Pulmonary artery endothelial cell (primary cell): ENCODE data around the gene LRRC51. TPM values are rescaled to one million over a fixed set of nuclear protein-coding genes. Genes with fewer than 3 reads are reported as not detected.
"Not testable (repeated sequence)": the region's sequence is repeated elsewhere in the genome, so short reads cannot be mapped to it uniquely, and the experiment has no call there.

Experiments used
- DNase-seq: peaks from one replicate; pipeline ENCODE4 v3.0.0-alpha.2; 2011; ENCODE audit warnings: low read depth, low spot score
- total RNA-seq: library from RNA; depleted of rRNA; stranded (reverse); fragments of >200 nt; gene quantifications from 2 replicates; pipeline ENCODE4 v1.2.3, GENCODE V29; 2014

The LRRC51 gene
- total RNA-seq, 1 donor from 2014 or later, result 2.6 TPM

DNA sequence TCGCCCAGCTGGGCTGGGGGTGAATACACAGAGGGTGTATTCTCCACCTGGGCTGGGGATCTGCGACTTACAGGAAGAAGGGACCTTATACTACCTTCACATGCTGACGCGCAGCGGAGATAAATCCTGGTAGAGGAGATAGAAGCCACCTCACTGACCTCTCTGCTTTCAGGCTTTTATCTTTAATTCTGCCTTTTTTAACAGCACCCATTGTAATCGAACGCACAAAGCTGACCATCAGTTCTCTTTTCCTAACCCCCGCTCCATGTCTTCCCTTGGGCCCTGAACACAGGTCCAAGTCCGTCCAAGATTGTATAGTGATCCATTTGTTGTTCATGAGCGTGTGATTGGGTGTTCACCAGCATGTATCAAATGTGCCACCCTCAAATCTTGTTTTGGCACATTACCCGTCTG lies 23.1 kb downstream of the LRRC51 start:
- DNase-seq, result no peak

DNA sequence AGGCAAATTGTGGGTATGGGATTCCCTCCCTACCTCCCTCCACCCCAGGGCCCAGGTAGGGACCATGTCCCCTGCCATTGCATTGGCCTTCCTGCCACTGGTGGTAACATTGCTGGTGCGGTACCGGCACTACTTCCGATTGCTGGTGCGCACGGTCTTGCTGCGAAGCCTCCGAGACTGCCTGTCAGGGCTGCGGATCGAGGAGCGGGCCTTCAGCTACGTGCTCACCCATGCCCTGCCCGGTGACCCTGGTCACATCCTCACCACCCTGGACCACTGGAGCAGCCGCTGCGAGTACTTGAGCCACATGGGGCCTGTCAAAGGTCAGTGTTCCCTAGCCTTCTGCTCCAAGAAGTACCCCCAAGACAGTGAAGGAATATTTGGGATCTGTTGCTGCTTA lies 25.2 kb downstream of the LRRC51 start, which contains the start of gene TOMT:
TSS of gene TOMT (plus strand) at position 37 of the 400 bp plus-strand sequence. CDS start at position 65, 28 bp downstream.
- no peak for DNase-seq

DNA sequence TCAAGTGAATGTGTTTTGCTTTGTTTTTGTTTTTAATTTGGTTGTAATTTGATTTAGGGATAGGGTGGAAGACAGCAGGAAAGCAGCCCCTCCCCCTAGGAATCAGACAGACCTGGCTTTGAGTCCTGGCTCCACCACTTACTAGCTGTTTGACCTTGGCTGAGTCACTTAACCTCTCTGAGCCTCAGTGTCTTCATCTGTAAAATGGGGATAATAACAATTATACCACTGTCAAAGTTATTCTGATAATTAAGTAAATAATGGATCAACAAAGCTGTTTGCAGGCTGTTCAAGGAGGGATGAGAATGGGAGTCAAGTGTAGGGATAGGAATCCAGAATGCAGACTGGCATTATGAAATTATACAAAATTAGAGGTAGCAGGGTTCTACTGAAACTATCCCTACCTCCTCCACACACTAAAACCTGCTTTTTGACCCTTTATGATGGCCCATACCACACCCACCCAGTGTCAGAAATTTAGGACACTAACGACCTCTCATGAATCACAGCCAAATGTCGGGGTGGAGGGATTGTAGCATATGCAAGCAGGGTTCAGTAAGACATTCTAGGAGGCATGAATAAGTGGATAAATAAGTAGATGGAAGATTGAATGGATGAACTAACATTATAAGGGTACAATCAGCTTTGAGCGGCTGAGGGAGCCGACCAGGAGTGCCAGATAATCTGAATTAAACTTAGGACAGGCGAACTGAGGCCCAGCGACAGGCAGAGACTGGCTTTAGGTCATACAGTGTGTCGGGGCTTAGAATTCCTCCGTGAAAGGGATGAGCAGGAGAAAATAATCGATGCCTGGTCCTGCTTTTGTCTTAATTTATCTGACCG lies 30.9 kb downstream of the LRRC51 start:
- DNase-seq, result no peak

DNA sequence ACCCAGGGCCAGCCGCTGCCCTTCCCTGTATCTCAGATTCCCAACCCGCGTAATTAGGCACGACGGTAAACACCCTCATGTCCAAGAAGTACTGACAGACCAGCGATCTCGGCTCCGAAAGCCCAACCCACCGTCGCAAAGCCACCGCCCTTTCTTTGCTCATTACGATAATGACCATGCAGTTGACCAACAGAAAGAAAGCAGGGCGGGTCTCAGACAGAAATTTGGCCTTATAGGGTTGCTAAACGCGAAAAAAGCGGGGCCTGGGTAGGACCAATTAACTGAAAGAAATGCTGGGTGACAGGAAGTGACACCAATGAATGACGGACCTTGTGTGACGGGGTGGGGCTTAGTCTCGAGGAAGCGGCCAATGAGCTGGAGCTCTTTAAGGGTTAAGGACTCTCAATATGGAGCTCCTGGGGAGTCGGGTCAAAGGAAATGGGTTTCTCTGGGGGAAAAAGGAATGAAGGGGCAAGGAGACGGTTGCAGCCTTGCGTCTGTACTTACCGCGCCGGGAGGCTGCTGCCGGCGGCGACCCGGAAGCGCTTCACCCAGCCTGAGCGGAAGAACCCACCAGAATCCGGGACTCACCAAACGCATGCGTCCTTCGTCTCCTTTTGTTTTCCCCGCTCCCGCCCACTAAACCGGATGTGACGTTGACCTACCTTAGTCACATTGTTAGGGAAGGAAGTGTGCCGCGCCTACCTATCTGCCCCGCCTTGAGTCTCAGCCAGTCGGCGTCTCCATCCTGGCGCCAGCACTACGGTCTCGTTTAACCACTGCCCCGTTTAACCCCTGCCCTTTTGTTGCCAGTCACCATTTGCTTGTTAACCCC lies 31.7 kb downstream of the LRRC51 start, which contains the start of gene ANAPC15:
TSS of gene ANAPC15 (minus strand) at position 553 of the 835 bp plus-strand sequence. CDS start 1,419 bp downstream, outside the sequence.
- peak; percentile 99 for DNase-seq

DNA sequence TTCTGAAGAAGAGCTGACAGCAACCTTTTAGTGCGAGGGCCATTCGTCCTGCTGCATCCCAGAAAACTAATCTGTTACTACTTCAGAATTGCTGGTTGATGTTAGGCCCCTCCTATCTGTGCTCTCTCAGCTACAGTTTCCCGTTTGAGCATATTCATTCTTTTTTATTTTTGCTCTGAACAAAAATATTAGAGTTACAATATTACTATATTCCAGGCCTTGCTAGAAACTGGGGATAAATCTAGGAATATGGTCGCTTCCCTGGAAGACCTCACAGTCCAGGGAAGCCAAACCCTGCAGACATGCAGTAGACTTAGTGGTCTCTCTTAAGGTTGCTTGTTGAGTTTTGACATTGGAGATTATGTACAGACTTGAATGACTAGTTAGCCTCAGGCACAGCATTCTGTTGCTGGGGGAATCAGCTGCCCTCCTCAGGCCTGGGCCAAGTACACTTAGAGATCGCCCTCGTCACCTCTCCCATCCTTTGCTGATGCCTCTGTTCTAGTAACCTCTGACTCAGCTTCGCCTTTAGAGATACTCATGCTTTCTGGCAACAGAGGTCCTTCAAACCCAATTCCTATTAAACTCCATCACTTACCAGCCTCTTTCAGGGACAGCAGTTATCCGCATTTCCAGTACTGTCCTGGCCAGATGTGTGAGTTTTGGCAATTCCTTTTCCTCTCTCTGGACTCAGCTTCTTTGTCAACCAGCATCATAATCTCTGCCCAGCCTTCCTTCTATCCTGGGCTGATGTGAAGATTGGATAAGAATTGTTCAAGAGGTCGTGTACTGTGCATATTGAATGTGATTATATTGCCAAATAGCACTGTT lies 32.5 kb downstream of the LRRC51 start:
- no peak for DNase-seq

DNA sequence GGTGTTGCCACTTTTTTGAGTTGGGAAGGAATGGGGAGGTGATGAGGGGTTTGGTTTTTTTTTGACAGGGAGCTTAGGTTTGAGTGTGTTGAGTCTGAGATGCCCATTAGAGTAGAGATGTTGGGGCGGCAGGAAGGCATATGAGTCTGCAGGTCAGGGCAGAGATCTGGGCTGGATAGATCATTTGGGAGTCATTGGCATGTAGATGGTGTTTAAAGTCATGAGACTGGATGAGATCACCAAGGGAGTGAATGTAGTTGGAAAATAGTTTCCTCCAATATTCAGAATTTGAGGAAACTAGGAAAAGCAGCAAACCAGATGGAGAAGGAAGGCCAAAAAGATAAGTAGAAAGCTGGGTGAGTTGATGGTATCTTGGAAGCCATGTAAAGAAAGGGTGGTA lies 33.9 kb downstream of the LRRC51 start:
- DNase-seq, result no peak

DNA sequence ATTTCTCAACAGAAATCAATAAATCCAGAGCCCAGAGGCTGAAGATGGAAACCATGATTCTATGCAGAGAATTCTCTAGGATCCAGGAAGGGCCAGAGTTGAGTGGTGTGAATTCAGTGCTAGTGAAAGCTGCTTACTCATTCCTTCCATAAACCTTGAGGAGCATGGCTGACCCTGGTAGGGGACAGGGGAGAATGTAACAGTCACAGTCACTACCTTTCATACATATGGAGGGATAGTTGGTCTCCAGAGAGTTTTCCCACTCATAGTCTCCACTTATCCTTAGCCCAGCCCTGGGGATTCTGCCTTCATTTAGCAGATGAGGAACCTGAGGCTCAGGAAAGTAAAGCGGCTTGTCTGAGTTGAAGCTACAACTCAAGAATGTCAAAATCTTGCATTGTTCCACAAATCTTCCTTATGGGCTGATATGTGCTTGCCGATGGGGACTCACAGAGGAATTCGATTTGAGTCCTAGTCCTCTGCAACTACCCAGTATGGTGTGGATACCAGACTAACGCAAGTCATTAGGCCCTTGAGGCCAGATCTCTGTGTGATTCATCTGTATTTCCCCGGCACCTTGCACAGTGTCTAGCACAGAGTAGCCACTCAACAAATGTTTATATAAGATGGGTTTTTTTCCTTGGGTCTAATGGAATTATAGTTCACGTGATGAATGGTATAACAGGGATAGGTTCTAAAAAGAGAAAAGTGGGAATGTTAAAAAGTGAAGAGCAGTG lies 35.5 kb downstream of the LRRC51 start:
- DNase-seq, result no peak

DNA sequence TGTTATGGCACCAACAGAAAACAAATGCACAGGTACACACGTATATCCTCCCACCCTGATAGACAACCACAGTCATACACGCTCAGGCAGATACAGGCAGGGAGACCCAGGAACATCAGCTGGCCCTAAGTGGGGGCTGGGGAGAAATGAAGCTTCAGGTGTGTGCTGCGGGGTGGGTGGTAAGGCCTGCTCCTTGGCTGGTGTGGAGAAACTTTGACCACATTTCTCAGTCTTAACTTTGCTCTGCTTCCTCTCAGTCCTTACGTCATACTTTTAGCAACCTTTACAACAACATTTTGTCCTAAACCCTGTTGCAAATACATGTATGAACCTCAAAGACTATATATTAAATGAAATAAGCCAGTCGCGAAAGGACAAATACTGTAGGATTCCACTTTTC lies 38.5 kb downstream of the LRRC51 start:
- no peak for DNase-seq

DNA sequence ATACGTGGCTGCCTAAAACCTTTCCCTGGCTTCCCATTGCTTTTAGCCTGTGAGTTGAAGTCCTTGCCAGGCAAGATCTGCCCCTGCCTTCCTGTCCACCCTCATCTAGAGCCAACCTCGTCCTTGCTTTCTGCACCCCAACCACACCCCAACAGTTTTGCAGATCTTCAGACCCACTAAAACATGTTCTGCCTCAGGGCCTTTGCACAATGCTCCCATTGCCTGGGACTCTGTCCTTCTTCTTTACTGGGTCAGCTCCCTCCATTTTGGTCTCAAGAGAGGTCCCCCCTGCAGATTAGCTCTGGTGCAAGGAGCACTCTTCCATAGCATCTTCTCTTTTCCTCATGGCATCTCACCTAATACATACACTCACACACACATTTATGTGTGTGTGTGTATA lies 40.3 kb downstream of the LRRC51 start:
- no peak for DNase-seq

DNA sequence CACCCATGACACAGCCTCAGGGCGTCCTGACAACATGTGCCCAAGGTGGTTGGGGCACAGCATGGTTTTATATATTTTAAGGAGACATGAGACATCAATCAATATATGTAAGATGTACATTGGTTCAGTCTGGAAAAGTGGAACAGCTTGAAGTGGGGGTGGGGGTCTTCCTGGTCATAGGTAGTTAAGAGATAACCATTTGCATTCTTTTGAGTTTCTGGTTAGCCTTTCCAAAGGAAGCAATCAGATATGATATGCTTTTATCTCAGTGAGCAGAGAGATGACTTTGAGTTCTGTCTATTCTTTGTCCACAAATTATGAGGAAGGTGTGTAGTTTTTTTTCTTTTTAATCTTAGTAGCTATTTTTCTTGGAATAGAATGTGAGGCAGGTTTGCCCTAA lies 42.0 kb downstream of the LRRC51 start:
- no peak for DNase-seq

DNA sequence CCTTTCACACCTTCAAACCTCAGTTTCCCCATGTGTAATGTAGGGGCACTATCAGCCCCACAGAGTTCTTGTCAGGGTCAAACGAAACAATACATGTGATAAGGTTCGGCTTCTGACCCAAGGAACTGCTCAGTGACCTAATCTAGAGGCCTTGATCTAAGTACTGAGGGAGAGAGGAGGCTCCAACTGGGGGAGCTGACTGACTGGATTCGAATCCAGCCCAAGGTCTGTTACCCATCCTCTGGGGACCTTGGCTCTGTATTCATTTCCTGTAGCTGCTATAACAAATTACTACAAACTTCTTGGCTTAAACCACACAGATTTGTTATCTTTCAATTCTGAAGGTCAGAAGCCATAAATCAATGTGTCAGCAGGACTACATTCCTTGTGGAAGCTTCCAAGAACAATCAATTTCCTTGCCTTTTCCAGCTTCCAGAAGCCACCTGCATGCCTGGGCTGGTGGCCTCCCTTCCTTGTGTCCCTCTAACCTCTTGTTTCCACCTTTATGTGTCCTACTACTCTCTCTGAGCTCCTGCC lies 42.5 kb downstream of the LRRC51 start:
- DNase-seq, result no peak

DNA sequence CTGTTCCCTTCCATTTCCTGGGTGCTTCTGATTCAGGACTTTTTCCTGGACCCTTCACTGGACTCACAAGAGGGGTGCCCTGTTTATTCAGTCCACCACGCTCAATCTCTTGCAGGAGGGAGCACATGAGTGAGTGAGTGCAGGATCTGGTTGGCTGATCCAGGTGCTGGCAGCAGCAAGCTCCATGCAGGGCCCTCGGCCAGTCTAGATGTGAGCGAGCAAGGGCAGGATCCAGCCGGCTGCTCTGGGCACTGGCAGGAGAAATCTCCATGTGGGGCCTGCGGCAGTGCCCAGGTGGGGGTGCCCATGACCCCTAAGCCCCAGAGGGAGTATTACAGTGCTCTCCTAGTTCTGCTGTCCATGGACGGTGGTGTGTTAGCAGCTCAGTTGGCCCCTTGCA lies 43.4 kb downstream of the LRRC51 start:
- no peak for DNase-seq

DNA sequence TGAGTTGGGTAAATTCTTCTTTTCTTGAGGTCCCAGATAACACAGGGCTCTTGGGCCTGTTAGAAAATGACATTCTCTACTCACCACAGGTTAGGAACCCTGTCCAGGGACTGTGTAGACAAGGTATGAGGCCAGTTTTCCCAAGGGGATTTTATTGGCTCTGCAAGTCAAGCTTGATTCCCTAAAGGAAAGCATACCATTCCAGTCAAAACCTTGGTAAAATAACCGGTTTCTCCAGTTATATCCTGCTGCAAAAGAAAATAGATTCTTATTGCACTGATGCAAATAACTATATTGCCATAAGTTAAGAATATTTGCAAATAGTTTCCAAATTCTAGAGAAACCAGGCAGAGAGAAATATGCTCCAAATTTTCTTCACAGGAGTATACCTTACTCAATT lies 45.3 kb downstream of the LRRC51 start:
- DNase-seq, result no peak

DNA sequence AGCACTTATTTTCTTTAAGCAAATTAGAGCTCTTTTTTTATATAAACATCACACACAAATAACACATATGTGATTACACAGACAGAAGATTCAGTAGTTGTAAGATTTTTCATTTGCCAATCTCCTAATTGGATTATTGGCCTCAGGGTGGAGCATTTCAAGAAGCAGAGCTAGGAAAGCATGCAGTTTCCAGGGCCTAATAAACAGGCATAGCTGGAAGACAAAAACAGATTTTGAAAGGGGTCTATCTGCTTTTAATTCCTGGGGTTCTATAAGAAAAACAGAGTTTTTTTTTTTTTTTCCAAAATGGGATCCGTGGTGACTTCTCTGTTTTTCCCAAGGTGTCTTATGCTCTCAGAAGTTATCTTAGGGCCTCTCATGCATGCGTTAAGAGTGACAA lies 47.3 kb downstream of the LRRC51 start:
- DNase-seq, result no peak

DNA sequence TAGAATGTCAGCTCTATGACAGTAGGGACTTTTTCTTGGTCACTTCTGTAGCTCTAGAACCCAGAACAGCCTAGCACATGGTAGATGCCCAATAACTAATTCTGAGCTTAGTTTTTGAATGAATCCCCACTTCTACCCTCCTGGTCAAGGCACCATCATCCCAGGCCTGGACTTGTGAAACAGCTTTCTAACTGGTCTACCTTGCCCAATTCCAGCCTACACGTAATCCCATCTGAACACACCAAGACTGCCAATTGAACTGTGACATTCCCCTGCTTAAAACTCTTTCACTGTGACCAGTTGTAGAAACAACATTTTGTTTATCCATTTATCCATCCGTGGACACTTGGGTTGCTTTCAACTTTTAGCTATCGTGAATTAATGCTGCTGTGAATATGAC lies 48.7 kb downstream of the LRRC51 start:
- DNase-seq, result no peak

DNA sequence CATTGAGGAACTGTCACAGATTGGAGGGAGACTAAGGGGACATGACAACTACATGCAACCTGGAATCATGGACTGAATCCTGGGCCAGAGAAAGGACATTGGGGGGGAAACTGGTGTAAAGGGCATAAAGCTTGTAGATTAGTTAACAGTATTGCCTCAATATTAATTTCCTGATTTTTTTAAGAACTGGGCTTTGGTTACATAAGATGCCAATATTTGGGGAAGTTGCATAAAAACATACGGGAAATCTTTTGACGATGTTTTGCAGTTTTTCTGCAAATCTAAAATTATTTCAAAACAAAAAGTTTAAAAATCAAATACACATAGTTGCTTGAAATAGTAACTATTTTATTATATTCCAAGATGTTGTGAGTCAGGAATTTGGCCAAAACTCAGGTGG lies 52.0 kb downstream of the LRRC51 start:
- no peak for DNase-seq

DNA sequence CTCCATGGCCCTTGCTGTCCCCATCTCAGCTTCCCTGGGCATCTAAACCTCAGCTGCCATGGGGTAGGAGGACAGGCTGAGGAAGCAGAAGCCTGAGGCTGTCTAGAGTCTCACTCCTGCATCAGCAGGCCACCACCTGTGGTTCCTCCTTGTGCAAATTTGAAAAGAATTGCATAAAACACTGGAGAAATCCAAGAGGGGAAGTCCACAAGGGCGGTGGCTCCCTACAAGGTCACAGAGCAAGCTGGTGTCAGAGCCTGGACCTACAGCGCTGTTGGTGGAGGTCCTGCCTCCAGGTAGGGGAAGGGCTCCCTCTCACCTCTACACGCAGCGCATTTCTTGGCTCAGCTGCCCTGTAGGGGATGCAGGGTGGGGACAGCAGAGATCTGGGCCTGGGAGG lies 54.8 kb downstream of the LRRC51 start, which contains the start of gene FOLR3:
TSS of gene FOLR3 (plus strand) at position 253 of the 400 bp plus-strand sequence. CDS start 228 bp downstream, outside the sequence.
- not testable (repeated sequence) for DNase-seq

DNA sequence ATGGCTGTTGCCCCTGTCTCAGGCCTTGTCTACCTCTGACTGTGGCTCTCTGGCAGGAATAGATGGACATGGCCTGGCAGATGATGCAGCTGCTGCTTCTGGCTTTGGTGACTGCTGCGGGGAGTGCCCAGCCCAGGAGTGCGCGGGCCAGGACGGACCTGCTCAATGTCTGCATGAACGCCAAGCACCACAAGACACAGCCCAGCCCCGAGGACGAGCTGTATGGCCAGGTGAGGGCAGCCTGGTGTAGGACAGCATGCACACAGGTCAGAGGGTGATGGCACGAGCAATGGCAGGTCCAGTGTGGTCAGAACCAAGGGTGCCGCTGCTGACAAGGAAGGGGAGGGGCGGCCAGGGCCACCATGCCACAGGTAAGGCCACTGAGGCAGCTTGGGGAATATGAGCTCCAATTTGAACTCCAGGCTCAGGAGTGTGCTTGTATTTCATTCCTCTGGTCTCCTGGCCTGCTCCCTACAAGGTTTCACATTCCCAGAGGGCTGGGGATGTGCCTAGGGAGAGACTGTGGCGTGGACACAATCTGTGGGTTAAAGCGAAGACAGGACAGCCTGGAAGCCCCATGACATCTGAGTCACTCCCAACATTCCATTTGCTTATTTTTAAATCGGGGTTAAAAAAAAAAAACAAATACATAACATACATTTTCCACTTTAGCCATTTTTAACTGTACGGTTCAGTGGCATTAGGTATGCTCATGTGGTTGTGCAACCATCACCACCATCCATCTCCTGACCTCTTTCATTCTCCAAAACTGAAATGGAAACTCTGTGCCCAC lies 55.4 kb downstream of the LRRC51 start:
- no peak for DNase-seq

DNA sequence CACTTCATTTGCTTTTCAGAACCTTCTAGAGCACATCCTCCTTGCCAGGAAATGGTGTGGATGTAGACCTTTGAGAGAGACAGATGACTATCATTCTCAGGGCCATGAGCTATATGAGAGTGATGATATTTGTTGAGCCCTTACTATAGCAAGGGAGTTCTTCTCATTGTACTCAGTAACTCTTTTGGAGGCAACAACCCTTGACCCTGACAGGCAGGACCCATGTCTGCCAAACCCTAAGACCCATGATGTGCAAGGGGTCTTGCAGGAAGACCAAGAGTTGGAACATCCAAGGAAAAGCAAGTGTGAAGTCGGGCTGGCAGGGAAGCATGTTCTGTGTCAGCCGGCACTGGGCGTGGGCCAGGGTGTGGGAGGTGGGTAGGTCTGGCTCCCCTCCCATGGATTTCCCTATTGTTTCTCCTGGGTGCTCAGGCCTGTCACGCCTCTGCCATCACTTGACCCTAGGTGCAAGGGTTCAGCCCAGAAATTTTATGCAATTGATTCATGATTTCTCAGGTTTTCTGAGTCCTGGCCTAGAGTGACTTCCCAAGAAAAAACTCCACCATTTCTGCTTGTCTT lies 56.1 kb downstream of the LRRC51 start:
- no peak for DNase-seq
